ENCODE data around the gene BMP6. TPM values are rescaled to one million over a fixed set of nuclear protein-coding genes. Genes with fewer than 3 reads are reported as not detected.

Gene BMP6
- total RNA-seq, 1 experiment from 2014 or later = 0.15 TPM

DNA sequence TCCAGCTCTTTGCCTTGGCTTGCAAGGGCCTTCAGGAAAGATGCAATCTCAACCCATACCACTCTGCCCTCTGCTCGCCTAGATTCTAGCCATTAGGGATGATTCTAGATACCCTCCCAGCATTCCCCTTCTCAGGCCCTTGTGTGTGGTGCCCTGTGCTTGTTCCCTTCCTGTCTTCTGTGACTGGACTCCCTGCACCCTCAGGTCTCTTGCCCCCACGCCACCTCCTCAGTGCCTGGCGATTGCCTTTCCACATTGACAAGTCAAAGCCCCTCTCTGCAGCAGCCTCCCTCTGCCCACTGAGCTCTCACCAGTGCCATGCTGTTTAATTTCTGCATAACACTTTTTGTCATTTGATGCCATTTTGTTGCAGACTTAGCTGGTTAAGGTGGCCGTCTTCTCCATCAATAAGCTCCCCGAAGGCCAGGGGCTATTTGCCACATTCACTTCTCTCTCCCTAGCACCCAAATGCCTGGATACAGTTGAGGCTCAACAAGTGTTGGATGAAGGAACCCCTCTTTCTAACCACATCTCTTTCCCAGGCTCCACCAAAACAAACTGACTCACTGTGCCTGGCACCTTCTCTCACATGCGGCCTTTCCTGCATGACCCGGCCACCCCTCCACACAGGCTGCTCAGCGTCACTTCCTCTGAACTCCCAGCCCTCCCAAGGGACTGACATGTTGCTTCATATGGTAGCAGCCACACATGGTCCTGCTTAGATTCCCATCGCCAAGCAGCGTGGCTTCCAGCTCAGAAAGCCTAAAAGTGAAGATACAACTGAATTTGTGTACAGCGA, 189.3 kb downstream of the BMP6 start:
- H3K9me2 ChIP-seq (replicated peaks; ENCODE audit: low read length) = no peaks in the 10 kb centered on the region
- H3K4me1 ChIP-seq (ENCODE audit: insufficient read depth, low read length) = peaks cover 16% of the 10 kb centered on the region
- no peaks in the 10 kb centered on the region for H4K20me1 ChIP-seq (ENCODE audit: low read length)
- BruUV-seq (replicated peaks) = no TSS peak
- no peaks in the 10 kb centered on the region for H3K27me3 ChIP-seq (ENCODE audit: low read length)
- H3K27ac ChIP-seq (ENCODE audit: low read length) = no peak overlapping the region
- ATAC-seq = no peak
- H3F3A ChIP-seq (ENCODE audit: low read length, unreplicated experiment) = no peaks in the 10 kb centered on the region
- H3K4me2 ChIP-seq (ENCODE audit: low read length) = no peak overlapping the region
- DNase-seq = no peak
- no peak overlapping the region for H3K4me3 ChIP-seq (ENCODE audit: low read length)
- no peak overlapping the region for H2AFZ ChIP-seq (ENCODE audit: low read length)
- H3K79me2 ChIP-seq (ENCODE audit: low read length) = no peaks in the 10 kb centered on the region
- CTCF ChIA-PET = no interaction called here
- POLR2A ChIA-PET (ENCODE audit: unreplicated experiment) = no interaction called here
- H3K36me3 ChIP-seq (ENCODE audit: low read depth, low read length) = no peaks in the 10 kb centered on the region
- no peak overlapping the region for H3K9ac ChIP-seq (ENCODE audit: low read length)
- TF ChIP-seq EZH2phosphoT487 (IDR thresholded peaks at IDR 0.05; ENCODE audit: borderline replicate concordance, low read length) = no peak
- TF ChIP-seq CTCF (conservative IDR thresholded peaks at IDR 0.05; ENCODE audit: low read depth, low read length) = no peak
- TF ChIP-seq EZH2 (IDR thresholded peaks at IDR 0.05; ENCODE audit: low read length, unreplicated experiment) = no peak
- intact Hi-C loops (cut with micrococcal nuclease) = loop anchor here (5.0 kb wide), 1 partner anchor 142 kb away; no protein-coding TSS in a partner anchor
- no peaks in the 10 kb centered on the region for H3K9me3 ChIP-seq (ENCODE audit: low read length)

DNA sequence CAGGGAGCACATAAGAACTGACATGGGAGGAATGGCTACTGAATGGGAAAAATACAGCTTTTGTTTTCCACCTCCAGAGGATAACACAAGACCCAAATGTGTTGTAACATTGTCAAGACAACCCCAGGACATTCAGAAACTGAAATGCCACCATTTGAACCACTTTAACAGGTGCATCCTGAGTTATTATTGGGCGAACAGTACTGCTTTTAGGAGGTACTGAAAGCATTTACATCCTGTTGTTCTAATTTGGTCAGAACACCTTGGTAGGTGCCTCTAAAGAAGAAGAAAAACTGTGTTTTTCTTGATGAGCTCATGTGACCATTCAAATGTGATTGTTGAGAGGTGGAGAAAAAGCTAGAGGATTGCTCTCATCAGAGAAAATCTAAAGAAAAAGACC, 191.1 kb downstream of the BMP6 start:
- Histone ChIP-seq H3K4me2 (ENCODE audit: low read length) (no peak overlapping the region), H3K9ac (ENCODE audit: low read length) (no peak overlapping the region), H2AFZ (ENCODE audit: low read length) (no peak overlapping the region), H3F3A (ENCODE audit: low read length, unreplicated experiment) (no peaks in the 10 kb centered on the region), H3K9me2 (replicated peaks; ENCODE audit: low read length) (no peaks in the 10 kb centered on the region), H3K79me2 (ENCODE audit: low read length) (no peaks in the 10 kb centered on the region), H3K27ac (ENCODE audit: low read length) (no peak overlapping the region), H4K20me1 (ENCODE audit: low read length) (no peaks in the 10 kb centered on the region), H3K9me3 (ENCODE audit: low read length) (no peaks in the 10 kb centered on the region), H3K36me3 (ENCODE audit: low read depth, low read length) (no peaks in the 10 kb centered on the region), H3K4me3 (ENCODE audit: low read length) (no peak overlapping the region), H3K4me1 (ENCODE audit: insufficient read depth, low read length) (peaks cover 17% of the 10 kb centered on the region), H3K27me3 (ENCODE audit: low read length) (no peaks in the 10 kb centered on the region)
- no TSS peak for BruUV-seq (replicated peaks)
- DNase-seq = no peak
- no peak for ATAC-seq
- intact Hi-C loops (cut with micrococcal nuclease) = no loop called here
- CTCF ChIA-PET = no interaction called here
- TF ChIP-seq EZH2phosphoT487 (IDR thresholded peaks at IDR 0.05; ENCODE audit: borderline replicate concordance, low read length) = no peak
- TF ChIP-seq CTCF (conservative IDR thresholded peaks at IDR 0.05; ENCODE audit: low read depth, low read length) = no peak
- no peak for TF ChIP-seq EZH2 (IDR thresholded peaks at IDR 0.05; ENCODE audit: low read length, unreplicated experiment)
- POLR2A ChIA-PET (ENCODE audit: unreplicated experiment) = no interaction called here

DNA sequence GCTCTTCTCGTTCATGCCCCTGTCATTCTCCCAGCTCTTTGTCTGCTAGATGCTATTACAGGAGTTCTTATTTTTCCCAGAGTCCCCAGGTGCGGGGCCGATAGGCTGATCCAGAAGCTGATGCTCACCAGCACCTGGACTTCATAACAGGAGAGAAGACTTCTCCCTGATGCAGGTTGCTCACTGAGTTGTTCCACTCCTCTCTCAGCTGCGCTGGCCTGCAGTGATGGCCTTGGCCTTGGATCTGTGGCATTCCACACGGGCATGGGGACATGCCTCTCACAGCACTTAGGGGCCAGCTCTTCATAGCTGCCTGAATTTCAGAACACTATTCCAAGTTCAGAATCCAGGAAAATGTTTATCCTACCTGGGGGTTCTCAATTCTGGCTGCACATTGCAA, 191.8 kb downstream of the BMP6 start:
- no peaks in the 10 kb centered on the region for H4K20me1 ChIP-seq (ENCODE audit: low read length)
- POLR2A ChIA-PET (ENCODE audit: unreplicated experiment) = no interaction called here
- no peak for TF ChIP-seq EZH2 (IDR thresholded peaks at IDR 0.05; ENCODE audit: low read length, unreplicated experiment)
- no peak for TF ChIP-seq CTCF (conservative IDR thresholded peaks at IDR 0.05; ENCODE audit: low read depth, low read length)
- TF ChIP-seq EZH2phosphoT487 (IDR thresholded peaks at IDR 0.05; ENCODE audit: borderline replicate concordance, low read length) = no peak
- H3K4me1 ChIP-seq (ENCODE audit: insufficient read depth, low read length) = peaks cover 20% of the 10 kb centered on the region
- H3K79me2 ChIP-seq (ENCODE audit: low read length) = no peaks in the 10 kb centered on the region
- H3K4me2 ChIP-seq (ENCODE audit: low read length) = no peak overlapping the region
- DNase-seq = no peak
- H3K27ac ChIP-seq (ENCODE audit: low read length) = no peak overlapping the region
- no peaks in the 10 kb centered on the region for H3K9me2 ChIP-seq (replicated peaks; ENCODE audit: low read length)
- no peak overlapping the region for H2AFZ ChIP-seq (ENCODE audit: low read length)
- intact Hi-C loops (cut with micrococcal nuclease) = no loop called here
- H3K9me3 ChIP-seq (ENCODE audit: low read length) = no peaks in the 10 kb centered on the region
- H3K36me3 ChIP-seq (ENCODE audit: low read depth, low read length) = no peaks in the 10 kb centered on the region
- CTCF ChIA-PET = no interaction called here
- H3F3A ChIP-seq (ENCODE audit: low read length, unreplicated experiment) = no peaks in the 10 kb centered on the region
- no peaks in the 10 kb centered on the region for H3K27me3 ChIP-seq (ENCODE audit: low read length)
- ATAC-seq = no peak
- H3K9ac ChIP-seq (ENCODE audit: low read length) = no peak overlapping the region
- BruUV-seq (replicated peaks) = no TSS peak
- no peak overlapping the region for H3K4me3 ChIP-seq (ENCODE audit: low read length)

All from PC-3 (cell line).